NCI-H1092 treated with DMSO at 0.1 percent for 48 hours (cell line): Measurements from ENCODE around the gene OR13J1.

Source experiments
- DNase-seq: peaks from one replicate; lab custom pipeline; 2025; lab: John Stamatoyannopoulos, UW

The OR13J1 gene

GRCh38 chr9:35858458-35858857 is 11.7 kb downstream of the OR13J1 start:
- DNase-seq, result no peak

GRCh38 chr9:35856882-35857281 is 13.3 kb downstream of the OR13J1 start:
- no peak for DNase-seq

- no peak for DNase-seq
These were observed 14.0 kb downstream of the OR13J1 start for GRCh38 chr9:35856206-35856605.

- no peak for DNase-seq
These were observed 16.0 kb downstream of the OR13J1 start for GRCh38 chr9:35854091-35854762.

- no peak for DNase-seq
These were observed 17.0 kb downstream of the OR13J1 start for GRCh38 chr9:35852876-35853865.

- DNase-seq, result no peak
These were observed 17.9 kb downstream of the OR13J1 start for GRCh38 chr9:35852267-35852815.

- no peak for DNase-seq
These were observed 22.2 kb downstream of the OR13J1 start for GRCh38 chr9:35847792-35848572.

- DNase-seq, result no peak
These were observed 24.1 kb downstream of the OR13J1 start for GRCh38 chr9:35845824-35846771.

GRCh38 chr9:35844628-35845270 is 25.5 kb downstream of the OR13J1 start:
- no peak for DNase-seq

- DNase-seq, result no peak
These were observed 27.4 kb downstream of the OR13J1 start for GRCh38 chr9:35842795-35843194.

GRCh38 chr9:35842020-35842745 is 28.0 kb downstream of the OR13J1 start:
- DNase-seq, result no peak

- DNase-seq, result no peak
These were observed 28.6 kb downstream of the OR13J1 start for GRCh38 chr9:35841645-35841900.

- no peak for DNase-seq
These were observed 29.1 kb downstream of the OR13J1 start for GRCh38 chr9:35840881-35841644.

GRCh38 chr9:35839926-35840325 is 30.3 kb downstream of the OR13J1 start:
- DNase-seq, result no peak

GRCh38 chr9:35836595-35836994 is 33.6 kb downstream of the OR13J1 start:
- DNase-seq, result no peak

GRCh38 chr9:35835766-35836165 is 34.4 kb downstream of the OR13J1 start:
- DNase-seq, result no peak

GRCh38 chr9:35835216-35835632 is 35.0 kb downstream of the OR13J1 start:
- DNase-seq, result no peak

- DNase-seq, result no peak
These were observed 35.7 kb downstream of the OR13J1 start for GRCh38 chr9:35834260-35835215.
